GM20431 (cell line): Measurements from ENCODE around the gene IL22RA1.

Source experiments
- in situ Hi-C: fragments of 300-500 bp; cut with MseI, MboI; formaldehyde crosslinking; loops from one replicate; pipeline ENCODE4 v1.15.0; 2020; ENCODE audit warnings: low sequenced_read_pairs; ENCODE audit not compliant: unreplicated experiment

The IL22RA1 gene

DNA sequence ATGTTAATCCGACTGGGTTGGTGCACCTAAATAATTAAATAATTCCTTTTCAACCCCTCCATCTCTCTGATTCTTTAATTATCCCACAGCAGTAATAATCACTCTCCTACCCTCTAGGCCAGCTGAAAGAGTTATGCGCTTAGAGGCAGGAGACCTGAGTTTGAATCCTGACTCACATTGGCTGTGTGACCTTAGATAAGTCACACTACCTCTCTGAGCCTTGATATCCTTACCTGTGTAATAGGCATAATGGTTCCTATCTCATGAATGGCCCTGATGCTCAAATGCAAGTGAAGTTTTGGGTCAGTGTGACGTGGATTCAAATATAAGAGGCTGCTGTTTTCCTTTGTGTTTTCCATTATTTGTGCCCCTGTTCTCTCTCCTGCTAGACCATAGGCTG is 39.1 kb downstream of the IL22RA1 start:
- in situ Hi-C loops = no loop called here

DNA sequence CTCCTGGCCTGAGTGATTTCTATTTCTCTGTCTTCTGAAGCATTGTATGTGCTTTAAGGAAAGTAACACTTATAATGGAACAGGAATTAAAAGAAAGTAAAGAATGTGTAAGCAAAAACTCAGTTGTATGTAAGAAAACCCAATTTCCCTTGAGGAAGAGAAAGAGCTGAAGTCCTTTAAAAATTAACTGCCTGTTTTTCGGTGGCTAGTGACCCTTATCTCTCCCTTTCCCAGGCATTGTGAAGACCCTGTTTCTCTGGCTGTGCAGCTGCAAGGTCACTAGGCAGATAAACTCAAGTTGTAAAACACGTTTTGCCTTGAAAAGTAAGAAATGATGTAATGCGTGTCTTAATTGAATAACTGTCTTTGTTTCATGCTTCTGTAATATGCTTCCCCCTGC is 39.5 kb downstream of the IL22RA1 start:
- in situ Hi-C loops = no loop called here

DNA sequence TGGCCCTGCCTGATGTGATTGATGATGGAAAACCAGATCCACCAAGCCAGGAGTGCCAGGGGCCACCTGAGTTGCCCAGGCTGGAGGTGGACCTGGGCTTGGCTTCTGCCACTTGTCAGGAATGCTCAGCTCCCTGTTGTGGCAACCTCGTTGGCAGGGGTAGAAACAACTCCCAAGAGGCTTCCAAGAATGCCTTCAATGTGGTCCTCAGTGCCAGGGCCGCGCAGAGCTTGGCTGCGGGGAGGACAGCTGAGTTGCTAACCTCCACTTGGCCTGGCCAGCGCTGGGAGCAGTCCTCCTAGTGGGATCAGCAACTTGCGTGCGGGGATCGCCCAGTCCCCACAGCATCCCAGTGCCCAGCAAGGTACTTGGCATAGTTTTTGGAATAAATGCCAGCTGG is 40.0 kb downstream of the IL22RA1 start:
- in situ Hi-C loops = no loop called here

DNA sequence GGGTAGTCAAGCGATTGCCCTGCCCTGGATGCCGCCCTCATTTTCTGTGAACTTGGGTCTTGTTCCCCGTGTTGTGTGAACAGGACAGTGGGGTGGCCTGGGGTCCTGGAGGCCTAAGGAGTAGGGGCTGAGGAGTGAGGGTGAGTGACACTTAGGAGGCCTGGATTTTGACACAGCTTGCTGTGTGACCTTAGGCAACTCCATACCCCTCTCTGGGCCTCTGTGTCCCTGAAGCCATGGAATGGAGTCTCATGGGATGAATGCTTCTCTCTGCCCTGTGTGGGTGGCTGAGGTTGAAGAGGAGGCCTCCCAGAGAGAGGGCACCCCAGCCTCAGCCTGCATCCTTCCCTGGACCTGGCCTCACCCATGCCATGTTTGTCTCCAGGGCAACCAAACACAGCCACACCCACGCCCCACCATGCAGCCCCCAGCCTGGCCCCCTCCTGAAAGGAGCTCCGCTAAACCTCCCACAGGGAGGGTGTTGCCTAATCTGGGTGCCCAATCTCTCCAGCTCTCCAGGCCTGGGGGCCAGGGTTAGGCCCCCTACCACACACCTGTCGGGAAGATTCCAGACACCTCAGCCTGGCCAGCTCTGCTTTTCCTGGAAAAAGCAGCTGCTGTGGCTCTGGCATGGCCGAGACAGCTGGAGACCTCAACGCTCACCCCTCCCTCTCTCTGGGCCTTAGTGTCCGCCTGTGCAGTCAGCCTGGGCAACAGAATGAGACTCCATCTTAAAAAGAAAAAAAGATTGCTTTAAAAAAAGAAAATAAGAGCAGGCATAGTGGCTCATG is 40.9 kb downstream of the IL22RA1 start:
- in situ Hi-C loops = no loop called here

DNA sequence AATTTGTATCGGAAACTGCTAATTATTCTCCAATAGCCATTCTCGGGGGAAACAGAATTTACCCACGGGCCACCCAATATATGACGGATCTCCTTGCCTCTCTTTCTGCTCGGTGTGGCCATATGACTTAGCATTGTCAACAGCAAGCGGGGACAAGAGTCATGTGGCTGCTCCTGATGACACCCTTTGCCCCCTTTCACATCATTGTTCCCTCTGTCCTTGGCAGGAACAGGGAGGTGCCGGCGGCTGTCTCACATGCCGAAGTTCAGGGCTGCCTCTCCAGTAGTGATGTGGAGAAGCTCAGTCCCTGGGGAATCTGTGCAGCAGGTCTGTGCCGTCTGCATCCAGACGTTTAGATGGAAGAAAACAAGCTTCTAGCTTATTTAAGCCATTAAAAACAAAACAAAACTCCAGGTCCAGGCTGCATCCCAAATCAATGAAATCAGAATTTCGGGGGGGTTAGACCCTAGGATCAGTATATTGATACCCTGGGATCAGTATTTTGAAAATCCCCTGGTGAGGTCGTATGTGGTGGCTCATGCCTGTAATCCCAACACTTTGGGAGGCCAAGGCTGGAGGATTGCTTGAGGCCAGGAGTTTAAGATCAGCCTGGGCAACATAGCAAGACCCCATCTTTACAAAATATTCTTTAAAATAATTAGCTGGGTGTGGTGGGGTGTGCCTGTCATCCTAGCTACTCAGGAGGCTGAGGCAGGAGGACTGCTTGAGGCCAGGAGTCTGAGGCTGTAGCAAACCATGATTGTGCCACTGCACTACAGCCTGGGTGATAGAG is 41.8 kb downstream of the IL22RA1 start:
- in situ Hi-C loops = no loop called here

DNA sequence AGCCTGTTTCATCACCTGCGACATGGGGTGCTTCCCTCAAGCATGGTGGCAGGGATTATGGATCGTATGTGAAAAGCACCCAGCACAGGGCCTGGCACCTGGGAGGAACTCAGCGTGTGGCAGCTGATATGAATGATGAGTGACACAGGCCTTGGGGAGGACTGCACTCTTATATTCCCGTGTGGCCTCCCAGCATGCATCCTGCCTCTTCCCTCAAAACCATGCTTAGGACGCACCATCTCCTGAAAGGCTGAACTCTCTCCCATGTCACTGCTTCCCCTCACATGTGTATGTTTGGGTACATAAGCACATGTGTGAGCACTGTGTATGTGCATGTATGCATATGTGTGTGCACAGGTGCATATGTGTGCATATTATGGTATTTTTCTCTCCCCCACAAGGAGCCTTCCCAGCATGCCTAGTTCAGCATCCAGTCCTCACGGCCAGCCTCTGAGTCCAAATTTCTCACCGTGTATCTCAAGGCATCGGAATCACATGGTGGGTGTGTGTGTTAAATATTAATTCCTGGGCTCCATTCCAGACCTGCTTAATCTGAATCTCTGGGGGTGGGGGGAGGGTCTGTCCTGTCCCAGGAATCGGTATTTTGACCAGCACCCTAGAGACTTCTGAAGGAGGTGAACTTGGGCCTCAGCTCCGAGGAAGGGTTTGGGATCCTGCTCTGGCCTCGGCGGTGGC is 43.8 kb downstream of the IL22RA1 start:
- in situ Hi-C loops = no loop called here

DNA sequence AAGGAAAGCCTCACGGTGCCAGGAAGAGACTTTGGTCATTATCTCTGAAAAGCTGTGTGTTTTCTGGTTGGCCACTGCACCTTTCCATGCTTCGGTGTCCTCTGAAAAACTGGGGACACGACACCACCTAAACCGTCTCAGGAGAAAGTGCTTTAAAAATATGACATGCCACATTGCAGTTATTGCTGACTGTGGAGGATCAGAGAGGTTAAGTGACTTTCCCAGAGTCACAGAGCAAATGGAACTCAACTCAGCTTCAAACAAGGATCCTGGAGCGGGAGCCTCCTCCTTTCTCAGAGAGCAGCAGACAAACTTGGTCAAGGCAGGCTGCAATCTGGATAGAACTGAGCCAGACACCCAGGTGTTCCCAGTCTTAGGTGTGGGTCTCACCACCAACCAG is 44.8 kb downstream of the IL22RA1 start:
- in situ Hi-C loops = no loop called here

DNA sequence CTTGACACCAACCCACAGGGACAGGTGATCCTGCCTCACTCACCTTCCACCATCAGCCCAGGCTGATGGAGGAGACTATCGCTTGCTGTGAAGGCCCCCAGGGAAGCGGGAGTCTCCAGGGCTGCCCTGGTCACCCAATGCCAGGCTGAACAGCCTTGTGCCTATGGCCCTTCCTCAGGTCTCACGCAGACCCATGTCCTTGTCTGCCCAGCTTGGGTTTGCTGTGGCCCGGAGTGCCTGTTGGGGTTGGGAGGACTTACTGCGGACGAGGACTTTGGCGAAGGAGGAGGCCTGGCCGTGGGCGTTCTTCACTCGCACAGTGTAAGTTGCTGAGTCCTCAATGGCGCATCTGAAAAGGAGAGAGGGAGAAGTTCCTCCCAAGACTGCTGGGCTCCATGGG is 45.3 kb downstream of the IL22RA1 start:
- in situ Hi-C loops = no loop called here

DNA sequence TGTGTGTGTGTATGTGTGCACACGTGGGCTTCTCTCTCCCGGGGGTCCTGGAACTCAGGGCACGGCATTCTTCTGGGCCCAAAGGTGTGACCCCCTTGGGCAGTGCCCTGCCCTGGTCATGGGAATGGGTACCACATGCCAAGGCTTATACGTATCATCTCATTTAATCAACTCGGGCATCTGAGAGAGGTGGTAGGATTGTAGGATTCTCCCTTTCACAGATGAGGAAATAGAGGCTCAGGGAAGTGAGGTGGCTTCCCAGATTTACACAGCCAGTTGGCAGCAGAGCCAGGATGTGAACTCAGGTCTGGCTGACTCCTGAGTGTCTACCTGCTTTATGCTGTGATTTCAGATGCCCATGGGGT is 46.2 kb downstream of the IL22RA1 start:
- in situ Hi-C loops = no loop called here

DNA sequence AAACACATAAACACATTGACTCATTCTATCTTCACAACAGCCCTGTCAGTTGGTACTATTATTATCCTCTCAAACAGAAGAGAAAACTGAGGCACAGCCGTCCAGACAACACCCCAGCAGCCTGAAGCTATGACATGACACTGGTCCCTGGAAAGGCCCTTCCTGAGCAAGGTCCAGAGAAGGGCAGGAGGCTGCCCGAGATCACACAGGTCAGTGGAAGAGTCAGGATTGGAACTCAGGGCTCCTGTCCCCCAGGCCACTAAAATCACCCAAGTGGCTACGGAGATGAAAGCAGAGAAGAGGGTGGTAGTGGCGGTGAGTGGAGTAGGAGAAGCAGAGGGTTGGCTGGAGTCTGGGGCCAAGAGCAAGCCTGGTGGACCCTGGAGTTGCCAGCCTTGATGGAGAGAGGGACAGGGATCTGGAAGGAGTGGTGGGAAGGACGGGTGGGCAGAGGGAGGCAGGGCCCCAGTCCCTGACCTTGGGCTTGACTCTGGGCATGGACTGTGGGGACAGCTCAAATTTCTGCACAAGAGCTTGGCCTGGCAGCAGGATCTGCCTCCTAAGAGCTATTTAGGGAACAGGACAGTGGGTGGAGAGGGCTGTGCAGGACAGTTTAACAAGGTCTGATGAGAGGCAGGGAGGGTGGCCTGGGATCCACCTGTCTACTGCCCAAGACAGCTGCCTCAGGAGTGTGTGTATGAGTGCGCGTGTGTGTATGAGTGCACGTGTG is 46.8 kb downstream of the IL22RA1 start:
- in situ Hi-C loops = no loop called here

DNA sequence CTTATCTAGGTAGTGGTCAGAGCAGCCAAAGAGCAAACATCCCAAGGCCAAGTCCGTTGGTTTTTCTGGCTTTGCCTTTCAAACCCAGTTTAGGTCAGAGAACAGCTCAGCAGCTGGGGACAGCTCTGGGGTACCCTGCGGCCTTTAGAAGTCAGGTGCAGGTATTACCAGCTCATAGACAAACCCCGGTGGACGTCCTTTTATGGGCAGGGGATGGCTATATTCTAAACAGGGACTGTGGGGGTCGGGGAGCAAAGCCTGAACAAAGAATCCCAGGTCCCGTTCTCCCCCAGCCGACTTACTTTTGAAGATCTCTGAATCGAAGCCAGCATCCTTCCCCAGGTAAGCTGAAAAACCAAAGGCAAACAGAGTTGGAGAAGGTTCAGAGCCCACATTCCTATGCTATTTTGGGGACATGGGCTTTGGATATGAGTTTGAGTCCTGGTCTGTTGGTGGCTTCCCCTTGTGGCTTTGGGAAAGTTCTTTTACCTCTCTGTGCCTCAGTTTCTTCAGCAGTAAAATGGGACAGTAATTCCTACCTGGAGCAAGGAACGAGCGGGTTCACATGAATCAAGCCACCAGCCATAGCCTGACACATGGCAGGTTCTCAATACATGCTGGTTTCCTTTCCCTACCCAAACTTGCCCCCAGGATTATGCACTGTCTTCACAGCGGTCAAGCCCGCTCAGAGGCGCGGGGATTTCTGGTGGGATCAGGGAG is 47.6 kb downstream of the IL22RA1 start:
- in situ Hi-C loops = no loop called here

DNA sequence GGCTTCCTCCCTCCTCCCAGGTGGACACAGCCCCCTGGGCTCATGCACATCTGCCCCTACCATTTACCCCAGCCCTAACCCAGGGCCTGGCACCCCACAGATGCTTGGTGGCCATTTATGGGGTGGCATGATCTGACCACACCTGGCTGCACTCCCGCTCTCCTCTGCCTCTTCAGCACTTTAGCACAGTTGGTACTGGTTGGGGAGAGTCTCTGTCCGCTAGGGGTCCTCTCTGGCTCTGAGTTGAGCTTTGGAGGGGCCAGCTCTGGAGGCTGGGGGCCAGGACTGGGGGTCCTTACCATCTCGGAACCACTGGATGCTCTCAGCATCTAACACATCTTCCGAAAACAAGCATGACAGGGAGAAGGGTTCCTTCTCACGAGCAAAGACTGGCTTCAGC is 48.4 kb downstream of the IL22RA1 start:
- in situ Hi-C loops = no loop called here

DNA sequence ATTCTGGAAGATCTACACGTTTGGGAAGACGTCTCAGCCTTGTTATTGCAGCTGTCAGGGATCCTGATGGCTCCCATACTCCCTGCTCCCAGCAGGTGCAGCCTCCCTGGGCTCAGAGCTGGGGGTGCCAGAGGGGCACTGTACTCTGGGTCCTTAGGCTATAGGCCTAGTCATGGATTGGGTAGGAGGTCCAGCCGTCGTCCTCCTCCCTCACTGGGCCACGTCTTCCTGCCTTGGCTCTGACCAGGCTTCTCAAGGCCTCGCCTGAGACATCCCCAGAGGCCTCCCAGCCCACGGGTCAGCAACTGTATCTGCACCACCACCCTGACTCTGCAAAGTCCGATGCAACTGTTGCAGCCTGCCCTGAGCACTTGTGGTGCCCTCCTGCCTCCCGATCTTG is 49.2 kb downstream of the IL22RA1 start:
- in situ Hi-C loops = no loop called here

DNA sequence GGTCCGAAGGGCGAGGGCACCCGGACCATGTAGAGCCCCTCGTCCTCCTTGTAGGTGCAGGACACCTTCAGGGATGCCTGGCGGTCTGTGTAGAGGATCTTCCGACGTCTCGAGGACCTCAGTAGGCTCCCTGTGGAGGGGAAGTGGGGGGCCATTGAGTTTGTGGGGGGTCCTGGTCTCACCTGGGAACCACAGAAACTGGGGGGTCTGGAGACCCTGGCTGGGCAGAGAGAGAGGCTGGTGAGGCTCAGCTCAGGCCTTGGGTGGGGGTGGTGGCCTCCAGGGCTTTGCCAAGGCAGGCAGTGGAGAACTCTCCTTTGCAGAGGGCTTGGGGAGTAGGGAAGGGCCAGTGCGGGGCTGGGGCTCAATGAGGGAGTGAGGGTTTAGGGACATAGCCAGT is 50.0 kb downstream of the IL22RA1 start:
- in situ Hi-C loops = no loop called here

DNA sequence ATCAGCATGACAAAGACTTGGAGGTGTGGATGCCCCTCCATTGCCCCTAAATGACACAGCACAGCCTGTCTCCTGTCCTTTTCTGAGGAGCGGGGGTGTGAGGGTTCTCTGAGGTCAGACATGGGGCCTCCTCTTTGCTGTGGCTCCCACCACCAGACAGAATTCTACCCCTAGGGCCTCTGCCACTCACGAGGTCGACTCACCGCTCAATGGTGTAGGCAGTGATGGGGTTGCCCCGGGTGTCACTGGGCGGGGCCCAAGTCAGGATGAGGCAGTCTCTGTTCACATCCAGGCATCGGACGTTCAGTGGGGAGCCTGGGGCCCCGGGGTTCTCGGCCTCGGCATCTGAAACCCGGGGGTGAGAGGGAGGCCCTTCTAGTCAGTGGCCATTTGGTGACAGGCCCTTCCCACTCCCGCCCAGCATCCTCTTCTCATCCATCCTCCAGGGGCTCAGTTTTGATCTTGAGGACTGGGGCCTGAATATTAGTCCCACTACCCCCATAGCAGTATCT is 50.9 kb downstream of the IL22RA1 start:
- in situ Hi-C loops = no loop called here

DNA sequence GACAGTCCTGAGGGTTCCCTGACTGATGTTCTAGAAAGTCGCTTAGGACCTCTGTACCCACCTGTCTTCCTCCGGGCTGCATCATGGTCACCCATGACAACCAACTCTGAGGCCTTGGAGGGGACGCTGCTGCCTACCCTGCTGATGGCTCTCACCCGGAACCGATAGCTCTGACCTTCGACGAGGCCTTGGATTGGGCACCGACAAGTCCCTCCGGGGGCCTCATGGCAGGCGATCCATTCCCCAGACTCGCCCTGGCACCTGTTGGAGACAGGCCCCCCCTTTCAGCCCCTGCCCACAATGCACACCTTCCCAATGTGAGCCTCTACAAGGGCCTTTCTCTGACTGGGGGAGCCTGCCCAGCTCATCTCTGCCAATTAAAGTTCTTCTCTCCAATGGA is 52.2 kb downstream of the IL22RA1 start:
- in situ Hi-C loops = no loop called here

DNA sequence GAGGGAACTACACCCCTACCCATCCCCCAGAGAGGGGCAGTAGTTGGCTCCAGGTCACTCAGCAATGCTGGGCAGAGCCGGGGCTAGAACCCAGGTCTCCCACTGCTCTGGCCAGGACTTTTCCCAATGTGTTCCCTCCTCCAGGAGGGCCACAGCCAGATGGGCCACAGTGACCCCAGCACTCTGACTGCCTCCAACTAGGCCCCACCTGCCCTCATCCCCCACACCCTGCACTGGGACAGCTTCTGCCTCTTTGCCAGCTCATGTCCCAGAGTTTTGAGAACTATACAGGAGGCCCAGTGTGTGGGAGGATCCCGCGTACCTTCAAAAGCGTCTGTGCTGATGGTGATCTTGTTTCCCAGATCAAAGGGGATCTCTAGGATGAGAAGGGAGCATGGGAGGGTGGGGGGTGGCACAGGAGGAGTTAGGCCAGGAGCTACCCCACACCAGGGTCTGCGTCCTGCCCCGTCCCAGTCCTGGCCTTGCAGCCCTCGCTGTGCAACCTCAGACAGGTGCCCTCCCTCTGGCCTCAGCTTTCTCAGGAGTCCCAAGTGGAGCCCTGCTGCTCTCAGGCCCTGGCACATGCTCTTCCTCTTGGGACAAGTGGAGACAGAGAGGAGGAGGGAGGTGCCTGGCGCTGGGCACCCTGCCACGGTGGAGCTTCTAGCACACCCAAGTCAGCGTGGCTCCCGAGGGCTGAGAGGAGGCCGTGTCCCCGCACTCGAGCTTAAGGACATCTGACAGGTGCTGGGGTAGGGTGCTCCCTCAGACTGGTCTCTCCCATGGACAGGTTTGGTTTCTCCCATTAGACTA is 53.0 kb downstream of the IL22RA1 start:
- in situ Hi-C loops = no loop called here

DNA sequence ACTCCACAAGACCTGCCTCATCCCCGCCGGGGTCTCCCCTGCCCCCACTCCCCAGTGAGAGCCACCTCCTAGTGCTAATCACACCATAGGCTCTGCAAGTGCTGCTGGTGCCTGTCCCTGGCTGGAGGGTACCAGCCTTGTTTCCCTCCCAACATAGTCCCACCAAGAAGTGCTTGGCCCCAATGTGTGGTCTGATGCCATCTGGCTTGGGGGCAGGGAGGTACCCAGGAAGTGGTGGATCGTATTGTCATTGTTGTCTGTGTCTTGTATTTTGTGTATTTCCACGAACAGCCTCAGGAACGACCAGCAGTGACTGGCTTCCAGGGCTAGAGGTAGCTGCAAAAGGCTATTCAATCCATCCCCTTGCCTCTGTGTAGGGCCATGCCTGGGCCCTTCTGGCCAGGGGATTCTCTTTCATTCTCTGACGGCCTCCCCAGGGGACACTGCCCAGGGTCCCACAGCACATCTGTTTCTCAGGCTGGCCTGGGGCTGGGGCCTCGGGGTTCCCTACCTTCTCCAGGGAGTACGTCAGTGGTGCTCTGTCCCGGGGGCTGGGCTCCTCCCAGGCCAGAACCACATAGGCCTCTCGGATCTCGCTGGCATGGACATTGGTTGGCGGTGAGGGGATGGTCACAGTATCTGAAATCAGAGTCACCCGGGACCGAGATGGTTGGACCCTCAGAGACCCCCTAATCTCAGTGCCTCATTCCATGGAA is 53.8 kb downstream of the IL22RA1 start:
- in situ Hi-C loops = no loop called here
